Fibroblast of lung (primary cell): ENCODE measurements around the gene CLSTN1.

Experiments used
- CTCF ChIP-seq, 2 donors: IDR thresholded peaks in 1 of 2; conservative IDR thresholded peaks in 1 of 2; 1 replicate in 1 of 2; 2 replicates in 1 of 2; pipeline ENCODE4 v1.5.1; 2011 to 2012; ENCODE audit warnings: low read length in 2 of 2, control low read depth in 1 of 2, inconsistent platforms in 1 of 2, low read depth in 1 of 2, mild to moderate bottlenecking in 1 of 2
- EZH2 ChIP-seq: IDR thresholded peaks from 2 replicates; pipeline ENCODE4 v1.5.1; 2012; ENCODE audit warnings: low read length, control low read depth, mild to moderate bottlenecking; ENCODE audit errors: missing control alignments

- TF ChIP-seq EZH2 (no peak), CTCF (conservative IDR thresholded peaks at IDR 0.05 in 1 of 2, IDR thresholded peaks at IDR 0.05 in 1 of 2; ENCODE audit: low read depth in 1 of 2, low read length in 2 of 2) (no peak)
Measured at GRCh38 chr1:9845914-9846313, 22.1 kb upstream of the CLSTN1 start.
